Lower leg skin (tissue), 3 donors: ENCODE measurements around the gene ELL.

Source experiments
- POLR2A ChIP-seq, 2 donors: fragments of 450-650 bp; IDR thresholded peaks; one replicate each; pipeline ENCODE4 v1.6.1; 2016 to 2017; ENCODE audit warnings: antibody characterized with exemption in 2 of 2, mild to moderate bottlenecking in 1 of 2, moderate library complexity in 1 of 2
- TF ChIP-seq, protein P1 (sequence below), 3 donors: fragments of 450-650 bp; IDR thresholded peaks; one replicate each; pipeline ENCODE4 v1.5.1; 2016; ENCODE audit warnings: antibody characterized with exemption in 3 of 3, mild to moderate bottlenecking in 3 of 3, moderate library complexity in 2 of 3

DNA sequence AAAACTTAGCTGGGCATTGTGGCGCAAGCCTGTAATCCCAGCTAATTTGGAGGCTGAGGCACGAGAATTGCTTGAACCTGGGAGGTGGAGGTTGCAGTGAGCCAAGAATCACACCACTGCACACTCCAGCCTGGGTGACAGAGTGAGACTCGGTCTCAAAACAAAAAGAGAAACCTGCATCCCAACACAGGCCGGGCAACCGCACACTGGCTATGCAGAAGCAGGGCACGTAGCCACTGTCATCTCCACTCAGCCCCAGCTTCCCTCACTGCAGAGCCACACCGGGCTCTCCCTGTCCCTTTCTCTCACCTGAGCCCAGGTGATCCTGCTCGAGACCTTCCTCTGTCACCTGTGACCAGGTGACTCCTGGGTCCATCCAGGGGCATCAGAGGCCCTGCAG, 11.7 kb downstream of the ELL start:
- TF ChIP-seq, protein P1, sequence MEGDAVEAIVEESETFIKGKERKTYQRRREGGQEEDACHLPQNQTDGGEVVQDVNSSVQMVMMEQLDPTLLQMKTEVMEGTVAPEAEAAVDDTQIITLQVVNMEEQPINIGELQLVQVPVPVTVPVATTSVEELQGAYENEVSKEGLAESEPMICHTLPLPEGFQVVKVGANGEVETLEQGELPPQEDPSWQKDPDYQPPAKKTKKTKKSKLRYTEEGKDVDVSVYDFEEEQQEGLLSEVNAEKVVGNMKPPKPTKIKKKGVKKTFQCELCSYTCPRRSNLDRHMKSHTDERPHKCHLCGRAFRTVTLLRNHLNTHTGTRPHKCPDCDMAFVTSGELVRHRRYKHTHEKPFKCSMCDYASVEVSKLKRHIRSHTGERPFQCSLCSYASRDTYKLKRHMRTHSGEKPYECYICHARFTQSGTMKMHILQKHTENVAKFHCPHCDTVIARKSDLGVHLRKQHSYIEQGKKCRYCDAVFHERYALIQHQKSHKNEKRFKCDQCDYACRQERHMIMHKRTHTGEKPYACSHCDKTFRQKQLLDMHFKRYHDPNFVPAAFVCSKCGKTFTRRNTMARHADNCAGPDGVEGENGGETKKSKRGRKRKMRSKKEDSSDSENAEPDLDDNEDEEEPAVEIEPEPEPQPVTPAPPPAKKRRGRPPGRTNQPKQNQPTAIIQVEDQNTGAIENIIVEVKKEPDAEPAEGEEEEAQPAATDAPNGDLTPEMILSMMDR (IDR thresholded peaks at IDR 0.05): no peak
- TF ChIP-seq POLR2A (IDR thresholded peaks at IDR 0.05): no peak
